Gastroesophageal sphincter (tissue), 4 donors: ENCODE results near the gene APBA2. TPM values are rescaled to one million over a fixed set of nuclear protein-coding genes. Genes with fewer than 3 reads are reported as not detected.

Experiments
- ATAC-seq: fragments of 150-250 bp; one replicate; pipeline ENCODE4 v1.9.1; 2016; ENCODE audit warnings: mild to moderate bottlenecking, moderate library complexity
- H3K27ac ChIP-seq, 4 donors: fragments of 200-600 bp; sonication (generic) in 3 of 4; 1 replicate in 3 of 4; 2 replicates in 1 of 4; pipeline ENCODE4 v1.5.1; 2016 to 2019
- H3K27me3 ChIP-seq: fragments of 200-600 bp; sonication (generic); one replicate; pipeline ENCODE4 v1.5.1; 2019
- H3K36me3 ChIP-seq, 2 donors: fragments of 200-600 bp; sonication (generic); one replicate each; pipeline ENCODE4 v1.5.1; 2019; ENCODE audit warnings: control low read depth in 1 of 2
- H3K4me1 ChIP-seq, 3 donors: fragments of 200-600 bp; sonication (generic); 1 replicate in 2 of 3; 2 replicates in 1 of 3; pipeline ENCODE4 v1.5.1; 2016 to 2019; ENCODE audit warnings: control low read depth in 2 of 3
- H3K4me3 ChIP-seq, 2 donors: fragments of 200-600 bp; sonication (generic); one replicate each; pipeline ENCODE4 v1.5.1; 2019; ENCODE audit warnings: mild to moderate bottlenecking in 1 of 2, moderate library complexity in 1 of 2
- H3K9me3 ChIP-seq, 3 donors: fragments of 200-600 bp; sonication (generic); one replicate each; pipeline ENCODE4 v1.5.1; 2017 to 2019; ENCODE audit warnings: control low read depth in 2 of 3
- EP300 ChIP-seq: sonication (generic); formaldehyde crosslinking; IDR thresholded peaks from one replicate; pipeline ENCODE4 v1.6.1; 2017; ENCODE audit warnings: antibody characterized with exemption, mild to moderate bottlenecking
- POLR2A ChIP-seq, 2 donors: fragments of 450-650 bp; IDR thresholded peaks; one replicate each; pipeline ENCODE4 v1.6.1; 2017; ENCODE audit warnings: antibody characterized with exemption in 2 of 2, mild to moderate bottlenecking in 2 of 2, moderate library complexity in 1 of 2
- POLR2AphosphoS5 ChIP-seq: sonication (generic); formaldehyde crosslinking; IDR thresholded peaks from one replicate; pipeline ENCODE4 v1.6.1; 2017; ENCODE audit warnings: antibody characterized with exemption
- WGBS, 2 donors: methylation state at CpG; one replicate each; pipeline ENCODE4 v1.1.5; 2018; ENCODE audit warnings: low coverage in 1 of 2; 5-methylcytosine and 5-hydroxymethylcytosine counted together
- total RNA-seq, 4 donors: library from RNA; depleted of rRNA; stranded (reverse); fragments of >200 nt; gene quantifications; one replicate each; pipeline ENCODE4 v1.1.0, GENCODE V29; 2016
- TF ChIP-seq, protein P1 (sequence below), 4 experiments: fragments of 200-600 bp in 2 of 4; fragments of 450-650 bp in 2 of 4; sonication (generic) in 1 of 4; IDR thresholded peaks; one replicate each; pipeline ENCODE4 v1.5.1; 2017 to 2019; ENCODE audit warnings: antibody characterized with exemption in 4 of 4, mild to moderate bottlenecking in 2 of 4, moderate library complexity in 2 of 4

Gene APBA2
- total RNA-seq, 4 donors from 2014 or later, result 3.1 to 14.9 (median 4.2) TPM

DNA sequence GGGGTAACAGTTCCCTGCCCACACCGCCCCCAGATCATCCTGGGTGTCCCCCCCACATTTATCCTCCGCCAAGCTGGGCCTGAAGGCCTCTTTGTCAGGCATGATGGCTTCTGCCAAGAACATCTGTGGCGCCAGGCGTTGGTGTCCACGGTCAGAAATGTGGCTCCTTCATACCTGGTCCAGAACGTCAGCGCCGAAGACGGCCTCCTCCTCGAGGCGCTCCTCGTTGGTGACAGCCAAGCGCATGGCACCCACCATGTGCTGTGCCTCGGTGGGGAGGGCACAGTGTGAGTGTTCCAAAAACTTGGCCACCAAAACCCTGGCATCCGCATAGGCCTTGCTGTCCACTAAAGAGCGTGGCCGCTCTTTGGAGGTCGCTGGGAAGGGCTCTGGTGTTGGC, 237.4 kb downstream of the APBA2 start:
- Histone ChIP-seq H3K36me3 (no peaks in the 10 kb centered on the region), H3K9me3 (no peaks in the 10 kb centered on the region), H3K27me3 (peaks cover 15% of the 10 kb centered on the region), H3K27ac (no peak overlapping the region), H3K4me1 (no peaks in the 10 kb centered on the region), H3K4me3 (no peak overlapping the region)
- no peak for ATAC-seq
- WGBS, 2 donors, result 97% methylated on average over 4 of the region's 18 CpGs; no CpG with 5 or more reads in 1 of the 2 donors
- TF ChIP-seq EP300, result no peak
- TF ChIP-seq, protein P1, sequence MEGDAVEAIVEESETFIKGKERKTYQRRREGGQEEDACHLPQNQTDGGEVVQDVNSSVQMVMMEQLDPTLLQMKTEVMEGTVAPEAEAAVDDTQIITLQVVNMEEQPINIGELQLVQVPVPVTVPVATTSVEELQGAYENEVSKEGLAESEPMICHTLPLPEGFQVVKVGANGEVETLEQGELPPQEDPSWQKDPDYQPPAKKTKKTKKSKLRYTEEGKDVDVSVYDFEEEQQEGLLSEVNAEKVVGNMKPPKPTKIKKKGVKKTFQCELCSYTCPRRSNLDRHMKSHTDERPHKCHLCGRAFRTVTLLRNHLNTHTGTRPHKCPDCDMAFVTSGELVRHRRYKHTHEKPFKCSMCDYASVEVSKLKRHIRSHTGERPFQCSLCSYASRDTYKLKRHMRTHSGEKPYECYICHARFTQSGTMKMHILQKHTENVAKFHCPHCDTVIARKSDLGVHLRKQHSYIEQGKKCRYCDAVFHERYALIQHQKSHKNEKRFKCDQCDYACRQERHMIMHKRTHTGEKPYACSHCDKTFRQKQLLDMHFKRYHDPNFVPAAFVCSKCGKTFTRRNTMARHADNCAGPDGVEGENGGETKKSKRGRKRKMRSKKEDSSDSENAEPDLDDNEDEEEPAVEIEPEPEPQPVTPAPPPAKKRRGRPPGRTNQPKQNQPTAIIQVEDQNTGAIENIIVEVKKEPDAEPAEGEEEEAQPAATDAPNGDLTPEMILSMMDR (IDR thresholded peaks at IDR 0.05), result no peak
- TF ChIP-seq POLR2A (IDR thresholded peaks at IDR 0.05), result no peak
- TF ChIP-seq POLR2AphosphoS5, result no peak

DNA sequence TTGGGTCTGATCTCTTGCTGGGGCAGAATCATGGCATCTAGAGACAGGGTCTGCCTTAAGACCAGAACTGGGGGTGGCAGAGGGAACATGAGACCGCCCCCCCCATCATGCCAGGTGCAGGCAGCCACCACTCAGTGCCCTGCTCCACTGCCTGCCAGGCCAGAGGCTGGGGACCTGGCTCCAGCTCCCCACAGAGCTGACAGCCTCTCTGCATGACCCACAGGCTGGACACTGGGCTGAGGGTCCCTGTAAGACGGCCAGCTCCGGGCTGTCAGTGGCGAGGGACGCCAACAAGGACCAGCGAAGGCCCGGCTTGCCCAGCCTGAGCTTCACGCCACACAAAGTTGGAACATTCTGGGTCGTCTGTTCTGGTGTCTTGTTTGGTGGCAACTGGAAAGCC, 238.2 kb downstream of the APBA2 start:
- H3K27ac ChIP-seq, result no peak overlapping the region
- no peaks in the 10 kb centered on the region for H3K4me1 ChIP-seq
- peaks cover 17% of the 10 kb centered on the region for H3K27me3 ChIP-seq
- no peak overlapping the region for H3K4me3 ChIP-seq
- no peak for TF ChIP-seq EP300
- TF ChIP-seq, protein P1 (IDR thresholded peaks at IDR 0.05), result no peak
- TF ChIP-seq POLR2A (IDR thresholded peaks at IDR 0.05), result no peak
- no peak for TF ChIP-seq POLR2AphosphoS5
- no peaks in the 10 kb centered on the region for H3K36me3 ChIP-seq
- 90% methylated on average over 2 of the region's 9 CpGs; no CpG with 5 or more reads in 1 of the 2 donors for WGBS, 2 donors
- H3K9me3 ChIP-seq, result no peaks in the 10 kb centered on the region
- ATAC-seq, result no peak

GRCh38 chr15:29124581-29125381, 239.0 kb downstream of the APBA2 start:
- Histone ChIP-seq H3K36me3 (no peaks in the 10 kb centered on the region), H3K4me1 (no peaks in the 10 kb centered on the region), H3K27ac (no peak overlapping the region), H3K4me3 (no peak overlapping the region), H3K27me3 (peaks cover 25% of the 10 kb centered on the region), H3K9me3 (no peaks in the 10 kb centered on the region)
- no peak for TF ChIP-seq POLR2AphosphoS5
- no peak for ATAC-seq
- WGBS, 2 donors, result 88% methylated on average over 3 of the region's 22 CpGs; no CpG with 5 or more reads in 1 of the 2 donors

DNA sequence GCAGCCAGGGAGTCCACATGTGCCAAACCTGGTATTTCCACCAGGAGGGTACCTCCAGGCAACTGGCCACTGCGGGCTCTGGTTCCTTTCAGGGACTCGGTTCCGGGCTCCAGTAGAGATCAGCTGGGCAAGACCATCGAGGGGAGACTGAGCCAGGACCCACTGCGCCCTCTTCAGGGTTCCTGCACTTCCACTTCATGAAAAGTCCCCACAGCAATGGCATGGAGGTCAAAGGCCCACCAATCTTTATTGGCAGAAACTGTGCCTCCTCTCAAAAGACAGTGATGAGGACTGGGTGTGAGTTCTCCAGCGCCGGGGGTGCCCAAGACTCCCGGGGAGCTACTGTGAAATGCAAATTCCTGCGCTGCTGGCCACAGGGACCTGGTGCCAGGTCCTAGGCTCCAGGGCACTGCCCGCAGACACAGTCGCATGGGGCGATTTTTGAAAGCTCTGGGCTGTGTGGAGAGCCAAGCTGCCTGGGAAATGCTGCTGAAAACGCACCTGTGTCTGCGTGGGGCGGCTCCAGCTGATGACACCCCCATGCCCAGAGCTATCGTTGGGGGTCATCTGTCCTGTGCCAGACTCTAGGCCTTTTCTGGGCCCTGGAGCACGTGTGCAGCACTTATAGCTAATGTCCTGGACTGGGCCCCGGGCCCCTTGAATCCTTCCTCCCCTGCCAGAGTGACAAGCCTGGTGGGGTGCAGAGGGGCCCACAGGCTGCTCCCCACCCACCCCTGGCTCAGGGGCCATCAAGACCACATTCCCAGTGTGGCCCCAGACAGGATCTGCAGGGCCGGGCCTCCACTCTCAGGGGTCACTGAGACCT, 239.8 kb downstream of the APBA2 start:
- Histone ChIP-seq H3K4me3 (no peak overlapping the region), H3K9me3 (no peaks in the 10 kb centered on the region), H3K27ac (no peak overlapping the region), H3K36me3 (no peaks in the 10 kb centered on the region), H3K27me3 (peaks cover 30% of the 10 kb centered on the region), H3K4me1 (no peaks in the 10 kb centered on the region)
- TF ChIP-seq POLR2AphosphoS5, result no peak
- TF ChIP-seq POLR2A (IDR thresholded peaks at IDR 0.05), result no peak
- TF ChIP-seq EP300, result no peak
- TF ChIP-seq, protein P1 (IDR thresholded peaks at IDR 0.05), result no peak
- no peak for ATAC-seq
- WGBS, 2 donors, result no CpG with 5 or more reads among the region's 19 CpGs

DNA sequence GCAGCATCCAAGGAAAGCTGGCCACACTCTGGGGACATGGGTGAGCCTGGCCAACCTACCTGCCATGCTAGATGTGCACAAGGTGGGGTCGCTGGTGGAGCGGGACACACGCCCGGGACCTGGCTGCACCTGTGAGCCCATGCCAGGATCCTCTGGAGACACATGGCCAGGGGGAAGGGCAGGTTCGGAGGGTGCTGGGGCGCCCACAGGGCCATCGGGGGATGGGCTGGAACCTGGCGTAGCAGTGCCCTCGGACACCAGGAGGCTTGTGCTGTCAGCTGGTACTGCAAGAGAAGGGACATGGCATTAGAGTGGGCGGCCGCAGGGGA, 240.4 kb downstream of the APBA2 start:
- TF ChIP-seq EP300 (no peak), POLR2A (IDR thresholded peaks at IDR 0.05) (no peak), POLR2AphosphoS5 (no peak)
- TF ChIP-seq, protein P1 (IDR thresholded peaks at IDR 0.05), result no peak
- Histone ChIP-seq H3K36me3 (no peaks in the 10 kb centered on the region), H3K9me3 (no peaks in the 10 kb centered on the region), H3K27ac (no peak overlapping the region), H3K4me3 (no peak overlapping the region), H3K4me1 (no peaks in the 10 kb centered on the region), H3K27me3 (peaks cover 33% of the 10 kb centered on the region)
- 93% methylated on average over 2 of the region's 11 CpGs; no CpG with 5 or more reads in 1 of the 2 donors for WGBS, 2 donors
- no peak for ATAC-seq
